Astrocyte of the cerebellum (primary cell): Measurements from ENCODE around the gene VCAN.

Experiments used
- DNase-seq: peaks from one replicate; pipeline ENCODE4 v3.0.0-alpha.2; 2011; ENCODE audit warnings: low read depth
- H3K4me3 ChIP-seq: 2 replicates; pipeline ENCODE4 v1.5.1; 2011; ENCODE audit warnings: mild to moderate bottlenecking, low read depth, low read length, moderate library complexity
- CTCF ChIP-seq: IDR thresholded peaks from 2 replicates; pipeline ENCODE4 v1.5.1; 2012; ENCODE audit warnings: low read length, low read depth, moderate library complexity, mild to moderate bottlenecking; ENCODE audit errors: missing control alignments
- in situ Hi-C: cut with HindIII; loops from 2 replicates; pipeline ENCODE4 v1.10.0; 2017; ENCODE audit warnings: low sequenced_read_pairs

The VCAN gene

GRCh38 chr5:83522446-83522845 lies 50.9 kb downstream of the VCAN start:
- DNase-seq = no peak
- in situ Hi-C loops = no loop called here
- H3K4me3 ChIP-seq = no peak overlapping the region
- TF ChIP-seq CTCF = no peak

- H3K4me3 ChIP-seq = no peak overlapping the region
- DNase-seq = no peak
- TF ChIP-seq CTCF = no peak
- in situ Hi-C loops = no loop called here
Measured at GRCh38 chr5:83523929-83524328, 52.4 kb downstream of the VCAN start.

- TF ChIP-seq CTCF = no peak
- no peak overlapping the region for H3K4me3 ChIP-seq
- no peak for DNase-seq
- in situ Hi-C loops = no loop called here
Measured at GRCh38 chr5:83524345-83524744, 52.8 kb downstream of the VCAN start.

GRCh38 chr5:83524991-83525390 lies 53.4 kb downstream of the VCAN start:
- in situ Hi-C loops = no loop called here
- no peak for TF ChIP-seq CTCF
- DNase-seq = no peak
- H3K4me3 ChIP-seq = no peak overlapping the region

- TF ChIP-seq CTCF = no peak
- in situ Hi-C loops = no loop called here
Measured at GRCh38 chr5:83526289-83526688, 54.7 kb downstream of the VCAN start.

GRCh38 chr5:83527221-83527620 lies 55.7 kb downstream of the VCAN start:
- no peak for TF ChIP-seq CTCF
- no peak overlapping the region for H3K4me3 ChIP-seq
- in situ Hi-C loops = no loop called here
- no peak for DNase-seq

More at GRCh38 chr5:83526289-83526688, 54.7 kb downstream of the VCAN start:
- DNase-seq = no peak
- no peak overlapping the region for H3K4me3 ChIP-seq
